ENCODE measurements around the gene ILRUN.
"Not testable (repeated sequence)": the region's sequence is repeated elsewhere in the genome, so short reads cannot be mapped to it uniquely, and the experiment has no call there.

ILRUN gene

DNA sequence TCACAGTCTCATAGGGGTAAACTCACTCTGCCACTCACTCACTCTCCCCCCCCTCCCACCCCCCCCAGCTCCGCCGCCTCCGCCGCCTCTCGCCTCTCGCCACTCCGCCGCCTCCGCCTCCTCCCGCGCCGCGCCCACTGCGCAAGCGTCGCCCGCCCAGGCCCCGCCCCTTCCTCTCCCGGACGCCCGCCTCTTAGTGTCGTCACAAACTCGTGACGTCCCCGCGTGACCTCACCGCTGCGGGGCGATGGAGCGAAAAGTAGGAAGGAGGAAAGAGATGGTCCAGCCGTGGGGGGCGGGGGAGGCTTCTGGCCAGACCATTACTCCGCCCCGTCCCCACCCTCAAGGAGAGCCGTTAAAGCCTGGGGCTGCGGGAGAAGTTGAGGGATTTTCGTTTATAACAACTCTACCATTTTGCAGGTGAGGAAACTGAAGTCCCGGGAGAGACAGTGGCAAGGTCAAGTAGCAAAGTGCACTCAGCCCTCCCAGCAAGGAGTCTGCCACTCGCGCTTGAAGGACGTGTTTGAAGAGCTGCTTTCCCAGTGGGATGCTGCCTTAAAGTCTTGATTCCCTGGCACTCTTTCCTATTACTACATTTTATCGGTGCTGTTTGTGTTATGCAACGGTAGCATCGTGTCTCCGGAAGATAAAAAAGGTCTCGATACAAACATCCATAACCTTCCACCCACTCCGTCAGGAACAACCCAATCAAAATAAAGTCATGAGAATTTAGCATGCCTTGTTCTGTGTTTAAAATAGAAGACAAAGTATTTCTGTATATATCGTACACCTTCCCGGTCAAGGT is at the start of gene ILRUN:
Gene ILRUN, minus strand, starts transcription at position 29 of the 805 bp plus-strand sequence. CDS start 164 bp downstream, outside the sequence.
- peak; percentile 98 for DNase-seq (ENCODE audit: low spot score)

DNA sequence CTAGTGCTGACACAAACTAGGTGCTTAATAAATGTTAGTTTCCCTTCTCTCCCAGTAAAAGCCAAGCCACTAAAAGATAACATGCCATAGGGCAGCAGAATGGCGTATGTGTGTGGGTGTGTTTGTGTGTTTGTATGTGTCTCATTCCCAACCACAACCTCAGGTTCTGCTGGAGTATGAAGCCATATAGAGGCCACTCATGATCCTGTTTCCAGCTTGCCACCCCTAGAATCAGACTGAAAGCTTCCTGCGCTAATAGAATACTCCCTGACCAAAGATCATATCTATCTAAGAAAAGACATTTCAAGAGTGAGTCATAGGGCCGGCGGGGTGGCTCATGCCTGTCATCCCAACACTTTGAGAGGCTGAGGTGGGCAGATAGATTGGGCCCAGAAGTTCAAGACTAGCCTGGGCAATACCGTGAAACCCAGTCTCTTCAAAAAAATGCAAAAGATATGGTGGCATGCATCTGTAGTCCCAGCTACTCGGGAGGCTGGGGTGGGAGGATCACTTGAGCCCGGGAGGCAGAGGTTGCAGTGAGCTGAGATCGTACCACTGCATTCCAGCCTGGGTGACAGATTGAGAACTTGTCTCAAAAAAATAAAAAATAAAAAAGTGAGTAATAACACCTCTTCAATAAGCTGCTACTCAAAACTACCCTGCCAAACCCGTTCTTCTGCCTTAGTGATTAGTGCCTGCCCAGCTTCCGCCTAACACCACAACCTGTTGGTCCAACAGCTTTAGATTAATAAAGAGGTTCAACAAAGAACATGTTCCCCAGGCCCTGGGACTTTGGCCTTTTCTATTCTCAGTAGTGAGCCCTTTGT is 48.9 kb upstream of the ILRUN start:
- DNase-seq (ENCODE audit: low spot score) = no peak

DNA sequence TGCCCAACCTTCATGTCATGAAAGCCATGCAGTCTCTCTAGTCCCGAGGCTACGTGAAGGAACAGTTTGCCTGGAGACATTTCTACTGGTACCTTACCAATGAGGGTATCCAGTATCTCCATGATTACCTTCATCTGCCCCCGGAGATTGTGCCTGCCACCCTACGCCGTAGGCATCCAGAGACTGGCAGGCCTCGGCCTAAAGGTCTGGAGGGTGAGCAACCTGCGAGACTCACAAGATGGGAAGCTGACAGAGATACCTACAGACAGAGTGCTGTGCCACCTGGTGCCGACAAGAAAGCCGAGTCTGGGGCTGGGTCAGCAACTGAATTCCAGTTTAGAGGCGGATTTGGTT is 47.7 kb upstream of the ILRUN start:
- not testable (repeated sequence) for DNase-seq (ENCODE audit: low spot score)

DNA sequence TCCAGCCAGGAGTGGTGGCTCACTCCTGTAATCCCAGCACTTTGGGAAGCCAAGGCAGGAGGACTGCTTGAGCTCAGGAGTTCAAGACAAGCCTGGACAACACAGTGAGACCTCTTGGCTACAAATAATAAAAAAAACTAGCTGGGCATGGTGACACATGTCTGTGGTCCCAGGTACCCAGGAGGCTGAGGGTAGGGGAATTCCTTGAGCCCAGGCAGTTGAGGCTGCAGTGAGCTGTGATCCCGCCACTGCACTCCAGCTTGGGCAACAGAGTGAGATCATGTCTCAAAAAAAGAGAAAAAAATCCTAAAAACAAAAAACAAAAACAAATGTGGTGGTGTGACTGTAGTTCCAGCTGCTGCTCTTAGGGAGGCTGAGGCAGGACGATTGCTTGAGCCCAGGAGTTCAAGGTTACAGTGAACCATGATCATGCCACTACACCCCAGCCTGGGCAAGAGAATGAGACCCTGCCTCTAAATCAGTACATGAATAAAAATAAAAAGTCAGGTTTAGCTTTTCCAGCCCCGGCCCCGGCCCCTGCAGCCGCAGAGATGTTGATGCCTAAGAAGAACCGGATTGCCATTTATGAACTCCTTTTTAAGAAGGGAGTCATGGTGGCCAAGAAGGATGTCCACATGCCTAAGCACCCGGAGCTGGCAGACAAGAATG is 47.2 kb upstream of the ILRUN start:
- no peak for DNase-seq (ENCODE audit: low spot score)

DNA sequence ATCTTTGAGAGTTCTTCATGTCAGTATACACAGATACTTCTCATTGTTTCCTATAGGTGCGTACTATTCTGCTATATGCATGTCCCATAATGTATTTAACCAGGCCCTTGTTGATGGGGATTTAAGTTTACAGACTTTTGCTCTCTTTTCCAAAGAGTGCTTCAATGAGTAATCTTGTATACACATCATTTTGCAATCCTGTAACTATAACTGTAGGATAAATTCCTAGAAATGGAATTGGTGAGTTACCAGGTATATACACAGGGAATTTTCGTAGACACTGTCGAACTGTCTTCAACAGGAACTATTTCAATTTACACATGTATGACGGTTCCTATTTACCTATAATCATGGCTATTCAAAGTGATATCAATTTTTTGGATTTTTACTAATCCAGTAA is 45.5 kb upstream of the ILRUN start:
- no peak for DNase-seq (ENCODE audit: low spot score)

DNA sequence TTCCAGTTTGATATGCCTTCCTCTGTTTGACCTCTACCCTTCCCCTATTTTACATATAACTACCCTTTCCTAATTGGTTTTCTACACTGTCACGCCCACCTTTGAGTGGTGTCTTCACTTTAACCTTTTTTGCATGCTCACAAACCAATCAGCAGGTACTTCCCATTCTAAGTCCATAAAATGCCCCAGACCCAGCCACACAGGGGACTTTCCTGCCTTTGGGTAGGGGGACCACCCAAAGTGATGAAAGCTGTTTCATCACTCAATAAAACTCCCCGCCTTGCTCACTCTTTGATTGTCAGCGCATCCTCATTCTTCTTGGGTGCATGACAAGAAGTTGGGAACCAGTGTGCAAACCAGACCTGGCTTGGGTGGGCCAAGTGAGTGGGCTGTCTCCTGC is 40.3 kb upstream of the ILRUN start:
- DNase-seq (ENCODE audit: low spot score) = no peak

DNA sequence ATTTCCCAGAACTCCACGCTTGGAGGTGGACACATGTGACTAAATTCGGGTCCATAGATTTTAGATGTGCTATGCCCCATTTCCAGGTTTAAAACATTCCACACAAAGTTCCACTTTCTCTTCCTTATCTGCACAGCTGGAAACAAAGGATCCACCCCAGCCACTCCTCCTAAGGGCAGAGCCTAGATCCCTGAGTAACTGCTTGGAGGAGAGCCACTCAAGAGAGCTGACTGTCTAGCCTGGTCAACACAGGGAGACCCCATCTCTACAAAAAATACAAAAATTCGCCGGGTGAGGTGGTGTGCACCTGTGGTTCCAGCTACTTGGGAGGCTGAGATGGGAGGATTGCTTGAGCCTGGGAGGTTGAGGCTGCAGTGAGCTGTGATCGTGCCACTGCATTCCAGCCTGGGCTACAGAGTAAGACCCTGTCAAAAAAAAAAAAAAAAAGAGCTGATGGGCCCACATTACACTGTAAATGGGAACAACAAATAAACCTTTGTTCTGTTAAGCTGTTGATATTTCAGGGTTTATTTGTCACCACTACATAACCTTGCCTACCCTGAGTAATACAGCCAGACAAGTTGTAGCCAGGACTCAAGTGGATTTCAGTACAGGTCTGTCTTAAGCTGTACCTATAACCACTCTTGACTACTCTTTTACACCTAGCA is 35.0 kb upstream of the ILRUN start:
- no peak for DNase-seq (ENCODE audit: low spot score)

DNA sequence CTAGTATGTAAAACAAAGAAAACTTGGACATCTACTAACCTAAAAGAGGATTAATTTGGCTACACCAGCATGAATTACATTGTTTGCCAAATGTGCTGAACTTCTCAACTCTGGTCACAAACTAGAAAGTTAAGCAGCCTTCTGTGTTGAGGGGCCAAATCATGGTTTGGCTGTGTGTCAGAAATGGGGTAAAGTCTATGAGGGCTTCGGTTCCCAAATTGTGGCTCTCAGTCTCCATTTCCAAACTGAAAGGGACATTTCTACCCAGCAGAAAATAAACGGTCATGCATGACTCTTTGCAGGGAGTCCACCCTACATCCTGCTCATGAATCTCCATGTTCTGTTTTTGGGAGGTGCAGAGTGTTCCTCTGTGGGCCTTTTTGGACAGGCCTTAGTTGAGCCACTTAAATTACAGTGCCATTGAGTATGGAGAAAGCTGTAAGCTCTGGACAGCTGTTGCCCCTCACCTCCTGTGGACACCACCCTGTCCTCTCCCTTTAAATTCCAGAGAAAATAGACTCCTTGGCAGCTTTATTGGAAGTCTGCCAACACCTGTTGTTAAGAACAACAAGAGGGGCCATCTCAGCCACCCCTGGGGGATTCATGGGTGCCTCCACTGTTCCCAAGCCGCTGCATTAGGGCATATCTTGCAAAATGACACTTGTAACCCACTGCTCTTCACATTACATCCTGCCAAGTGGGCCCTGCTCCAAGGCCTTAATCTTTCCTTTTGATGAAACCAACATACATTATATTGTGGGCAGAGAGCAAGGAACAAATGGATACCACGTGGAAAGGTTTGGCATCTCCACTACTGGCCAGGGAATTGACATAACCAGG is 33.3 kb upstream of the ILRUN start:
- no peak for DNase-seq (ENCODE audit: low spot score)

DNA sequence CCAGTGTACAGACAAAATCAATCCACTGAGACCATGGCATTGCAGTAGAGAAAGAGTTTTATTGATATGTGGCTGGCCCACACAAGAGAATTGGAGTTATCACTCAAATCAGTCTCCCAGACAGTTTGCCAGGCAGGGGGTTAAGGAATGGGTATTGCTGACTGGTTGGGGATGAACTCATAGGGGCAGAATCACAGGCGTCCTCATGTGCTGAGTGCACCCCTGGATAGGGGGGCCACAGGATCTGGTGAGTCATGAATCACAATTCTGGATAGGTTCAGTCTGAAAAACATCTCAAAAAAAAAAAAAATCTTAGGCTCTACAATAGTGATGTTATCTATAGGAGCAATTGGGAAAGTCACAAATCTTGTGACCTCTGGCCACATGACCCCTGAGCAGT is 29.5 kb upstream of the ILRUN start:
- DNase-seq (ENCODE audit: low spot score) = no peak

DNA sequence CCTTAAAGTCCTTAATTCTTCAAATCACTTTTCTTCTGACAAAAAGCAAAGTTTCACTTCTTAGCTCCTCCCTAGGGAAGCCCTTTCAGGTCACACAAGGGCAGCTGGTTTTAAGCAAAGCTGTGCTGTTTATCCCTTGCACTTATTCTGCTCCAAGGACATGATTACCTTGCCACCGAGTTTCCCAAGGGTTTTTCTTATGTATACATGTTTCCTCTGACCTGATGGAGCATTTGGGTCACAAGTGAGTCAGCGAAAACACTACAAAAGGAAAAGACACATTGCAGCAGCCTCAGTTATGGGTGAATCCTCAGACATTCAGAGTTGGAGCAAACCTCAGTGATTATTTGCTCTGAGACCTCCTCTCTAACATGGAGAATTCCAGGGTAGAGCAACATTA is 26.6 kb upstream of the ILRUN start:
- no peak for DNase-seq (ENCODE audit: low spot score)

DNA sequence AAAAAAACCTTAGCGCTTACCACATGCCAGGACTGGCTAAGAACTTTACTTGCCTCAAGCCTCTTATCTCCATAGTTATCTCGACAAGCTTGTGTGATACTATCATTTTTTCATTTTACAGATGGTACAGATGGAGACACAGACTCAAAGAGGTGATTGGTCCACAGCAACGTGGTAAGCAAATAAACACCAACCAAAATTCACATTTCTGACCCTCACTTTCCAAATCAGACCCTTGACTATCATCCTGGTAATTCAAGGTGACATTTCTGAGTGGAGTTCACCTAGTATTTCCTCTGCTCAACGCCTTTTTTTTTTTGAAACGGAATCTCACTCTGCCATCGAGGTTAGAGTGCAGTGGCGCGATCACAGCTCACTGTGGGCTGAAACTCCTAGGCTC is 25.9 kb upstream of the ILRUN start:
- no peak for DNase-seq (ENCODE audit: low spot score)

DNA sequence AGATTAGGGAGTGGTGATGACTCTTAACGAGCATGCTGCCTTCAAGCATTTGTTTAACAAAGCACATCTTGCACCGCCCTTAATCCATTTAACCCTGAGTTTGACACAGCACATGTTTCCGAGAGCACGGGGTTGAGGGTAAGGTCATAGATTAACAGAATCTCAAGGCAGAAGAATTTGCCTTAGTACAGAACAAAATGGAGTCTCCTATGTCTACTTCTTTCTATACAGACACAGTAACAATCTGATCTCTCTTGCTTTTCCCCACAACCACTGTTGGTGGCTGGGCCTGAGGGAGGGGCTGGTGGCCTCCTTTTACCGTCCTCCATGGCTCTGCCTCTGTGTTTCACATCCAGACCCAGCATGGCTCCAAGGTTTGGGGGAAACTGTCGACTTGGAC is 23.6 kb upstream of the ILRUN start:
- DNase-seq (ENCODE audit: low spot score) = not testable (repeated sequence)

DNA sequence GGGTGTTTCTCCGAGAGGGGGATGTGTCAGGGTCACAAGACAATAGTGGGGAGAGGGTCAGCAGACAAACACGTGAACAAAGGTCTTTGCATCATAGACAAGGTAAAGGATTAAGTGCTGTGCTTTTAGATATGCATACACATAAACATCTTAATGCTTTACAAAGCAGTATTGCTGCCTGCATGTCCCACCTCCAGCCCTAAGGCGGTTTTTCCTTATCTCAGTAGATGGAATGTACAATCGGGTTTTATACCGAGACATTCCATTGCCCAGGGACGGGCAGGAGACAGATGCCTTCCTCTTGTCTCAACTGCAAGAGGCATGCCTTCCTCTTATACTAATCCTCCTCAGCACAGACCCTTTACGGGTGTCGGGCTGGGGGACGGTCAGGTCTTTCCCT is 23.1 kb upstream of the ILRUN start:
- not testable (repeated sequence) for DNase-seq (ENCODE audit: low spot score)

DNA sequence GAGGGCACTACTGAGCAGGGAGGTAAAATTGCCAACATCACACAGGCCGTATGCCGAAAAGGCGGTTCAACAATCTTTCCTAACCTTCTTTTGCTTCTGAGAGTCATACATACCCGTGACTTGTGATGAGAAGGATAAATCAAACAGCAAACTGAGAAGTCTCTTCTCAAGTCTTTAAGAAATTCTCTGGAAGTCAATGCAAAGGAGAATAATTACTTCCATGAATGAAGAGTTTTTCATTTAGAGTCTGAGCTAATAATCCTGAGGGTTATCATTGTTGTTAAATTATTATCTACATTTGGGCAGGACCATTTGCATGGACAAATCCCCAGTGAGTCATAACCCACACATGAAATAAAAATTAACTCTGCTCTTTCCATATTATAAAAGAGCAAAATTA is 22.4 kb upstream of the ILRUN start:
- DNase-seq (ENCODE audit: low spot score) = no peak

DNA sequence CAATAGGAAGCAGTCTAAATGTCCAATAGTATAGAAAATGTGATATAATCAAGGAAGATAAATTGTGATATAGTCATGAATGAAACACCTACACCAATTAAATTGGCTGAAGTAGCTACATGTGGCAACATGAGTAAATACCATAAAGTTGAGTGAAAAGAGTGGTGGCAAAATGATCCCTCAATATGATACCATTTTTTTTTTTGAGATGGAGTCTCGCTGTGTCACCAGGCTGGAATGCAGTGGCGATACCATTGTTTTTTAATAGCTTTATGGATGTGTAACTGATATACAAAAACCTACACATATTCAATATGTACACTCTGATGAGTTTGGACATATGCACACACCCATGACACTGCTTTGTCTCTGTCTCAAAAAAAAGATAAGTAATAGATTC is 20.9 kb upstream of the ILRUN start:
- no peak for DNase-seq (ENCODE audit: low spot score)

DNA sequence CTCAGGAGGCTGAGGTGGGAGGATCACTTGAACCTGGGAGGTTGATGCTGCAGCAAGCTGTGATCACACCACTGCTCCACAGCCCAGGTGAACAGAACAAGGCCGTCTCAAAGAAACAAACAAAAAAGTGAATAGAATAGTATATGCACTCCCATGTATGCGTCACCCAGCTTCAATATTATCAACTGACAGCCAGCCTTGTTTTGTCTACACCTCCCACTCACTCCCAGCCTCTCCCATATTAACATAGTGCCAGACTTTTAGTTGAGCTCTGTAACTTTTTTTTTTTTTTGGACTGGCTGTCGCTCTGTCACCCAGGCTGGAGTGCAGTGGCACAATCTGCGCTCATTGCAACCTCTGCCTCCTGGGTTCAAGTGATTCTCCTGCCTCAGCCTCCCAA is 18.1 kb upstream of the ILRUN start:
- DNase-seq (ENCODE audit: low spot score) = no peak

DNA sequence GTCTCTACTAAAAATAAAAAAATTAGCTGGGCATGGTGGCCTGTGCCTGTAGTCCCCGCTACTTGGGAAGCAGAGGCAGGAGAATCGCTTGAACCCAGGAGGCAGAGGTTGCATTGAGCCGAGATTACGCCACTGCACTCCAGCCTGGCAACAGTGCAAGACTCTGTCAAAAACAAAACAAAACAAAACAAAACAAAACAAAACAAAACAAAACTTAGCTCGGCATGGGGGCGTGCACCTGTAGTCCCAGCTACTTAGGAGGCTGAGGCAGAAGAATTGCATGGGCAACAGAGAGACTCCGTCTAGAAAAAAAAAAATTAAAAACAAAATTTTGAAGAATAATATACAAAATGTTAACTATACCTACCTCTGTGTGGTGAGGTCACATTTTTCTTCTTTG is 16.3 kb upstream of the ILRUN start:
- DNase-seq (ENCODE audit: low spot score) = not testable (repeated sequence)

DNA sequence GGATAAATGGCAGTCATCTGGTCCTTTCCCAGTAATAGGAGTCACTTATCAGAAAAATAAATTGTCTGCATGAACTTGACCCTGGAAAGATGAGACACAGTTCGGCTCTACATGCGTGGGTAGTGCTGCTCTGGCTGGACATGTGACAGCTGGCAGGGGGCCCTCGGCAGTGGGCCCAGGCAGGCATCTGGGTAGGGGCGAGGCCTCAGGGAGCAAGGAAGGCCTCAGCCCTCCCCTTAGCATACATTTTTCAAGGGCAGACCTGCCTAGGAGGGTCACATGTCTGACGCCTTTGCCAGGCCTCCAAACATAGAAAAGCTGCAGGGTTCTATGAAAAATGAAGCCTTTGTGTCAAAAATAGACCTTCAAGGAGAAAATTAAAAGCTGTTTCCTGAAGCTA is 12.8 kb upstream of the ILRUN start:
- no peak for DNase-seq (ENCODE audit: low spot score)

DNA sequence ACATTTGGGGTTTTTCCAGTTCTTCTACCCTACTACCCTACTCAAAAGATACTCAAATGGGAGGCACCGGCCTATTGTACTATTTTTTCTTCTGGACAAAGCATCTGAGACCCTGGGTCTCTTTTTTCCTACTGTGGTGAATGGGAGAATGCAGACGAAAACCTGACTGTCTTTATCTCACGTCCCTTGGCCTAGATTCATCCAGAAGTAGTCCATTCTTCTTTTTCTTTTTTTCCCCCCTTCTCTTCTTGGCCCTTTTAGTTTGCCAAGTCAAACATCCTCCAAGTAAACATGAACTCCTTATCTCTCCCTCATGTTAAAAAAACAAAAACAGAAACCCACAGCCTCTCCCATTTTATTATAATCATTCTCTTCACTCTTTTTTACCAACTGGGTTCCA is 8.7 kb upstream of the ILRUN start:
- DNase-seq (ENCODE audit: low spot score) = no peak

DNA sequence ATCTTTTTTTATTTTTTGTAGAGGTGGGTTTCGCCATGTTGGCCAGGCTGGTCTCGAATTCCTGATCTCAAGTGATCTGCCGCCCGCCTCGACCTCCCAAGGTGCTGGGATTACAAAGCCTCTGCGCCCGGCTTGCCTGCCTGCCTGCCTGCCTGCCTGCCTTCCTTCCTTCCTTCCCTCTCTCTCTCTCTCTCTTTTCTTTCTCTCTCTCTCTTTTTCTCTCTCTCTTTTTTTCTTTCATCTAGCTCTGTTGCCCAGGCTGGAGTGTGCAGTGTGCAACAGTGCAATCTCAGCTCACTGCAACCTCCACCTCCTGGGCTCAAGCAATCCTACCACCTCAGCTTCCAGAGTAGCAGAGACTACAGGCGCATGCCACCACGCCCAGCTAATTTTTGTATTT is 4.6 kb upstream of the ILRUN start:
- DNase-seq (ENCODE audit: low spot score) = no peak

DNA sequence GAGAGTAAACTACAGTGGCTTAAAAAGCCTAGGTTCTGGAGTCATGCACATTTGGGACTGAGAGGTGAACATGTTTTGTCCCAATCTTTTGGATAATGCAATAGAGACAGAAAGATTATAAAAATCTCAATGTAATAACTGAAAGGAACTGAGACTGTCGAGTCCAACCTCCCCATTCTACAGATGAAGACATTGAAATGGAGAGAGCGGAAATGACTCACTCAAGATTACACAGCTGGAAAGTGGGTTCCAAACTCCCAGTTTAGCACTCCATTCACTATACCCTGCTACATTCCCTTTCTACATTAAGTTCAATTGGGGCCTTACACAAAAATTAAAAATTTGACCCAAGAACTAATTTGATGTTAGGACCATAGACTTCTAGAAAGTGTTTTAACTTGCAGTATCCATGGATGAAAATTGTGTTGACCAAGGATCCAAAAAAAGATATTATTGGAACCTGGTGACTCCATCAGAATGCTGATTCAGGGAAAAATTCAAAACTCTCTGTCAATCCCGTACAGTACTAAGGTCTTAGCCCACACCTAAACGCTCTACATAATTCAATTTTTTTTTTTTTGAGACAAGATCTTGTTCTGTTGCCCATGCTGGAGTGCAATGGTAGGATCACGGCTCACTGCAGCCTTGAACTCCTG is 1.5 kb upstream of the ILRUN start:
- no peak for DNase-seq (ENCODE audit: low spot score)
